Natural killer cell (primary cell): ENCODE results near the gene C20orf144. TPM values are rescaled to one million over a fixed set of nuclear protein-coding genes. Genes with fewer than 3 reads are reported as not detected.

ENCODE experiments used
- ATAC-seq, 3 donors: fragments of 150-1000 bp in 2 of 3; fragments of 200-7000 bp in 1 of 3; cut with Tn5 transposase; 1 replicate in 1 of 3; 2 replicates in 2 of 3; pipeline ENCODE4 v1.10.0; 2021; ENCODE audit warnings: mild to moderate bottlenecking in 2 of 3, moderate library complexity in 2 of 3
- DNase-seq, 2 donors: peaks; one replicate each; pipeline versions ENCODE4 v3.0.0 to v3.0.0-alpha.2; 2013 to 2021; ENCODE audit warnings: mixed read lengths in 1 of 2
- H3K27ac ChIP-seq: one replicate; pipeline ENCODE4 v1.5.1; 2013; ENCODE audit warnings: mild to moderate bottlenecking, low read length
- H3K27me3 ChIP-seq: one replicate; pipeline ENCODE4 v1.6.1; 2013; ENCODE audit warnings: low read length; ENCODE audit not compliant: control insufficient read depth, insufficient read depth
- H3K36me3 ChIP-seq: one replicate; pipeline ENCODE4 v1.6.1; 2013; ENCODE audit warnings: low read length; ENCODE audit not compliant: control insufficient read depth, insufficient read depth
- H3K4me1 ChIP-seq: one replicate; pipeline ENCODE4 v1.6.1; 2013; ENCODE audit warnings: low read length; ENCODE audit not compliant: control insufficient read depth, insufficient read depth
- H3K4me3 ChIP-seq: one replicate; pipeline ENCODE4 v1.5.1; 2013; ENCODE audit warnings: low read length
- H3K9me3 ChIP-seq: one replicate; pipeline ENCODE4 v1.6.1; 2013; ENCODE audit warnings: low read length; ENCODE audit not compliant: control insufficient read depth, insufficient read depth
- H3K27ac Mint-ChIP-seq, 2 donors: one replicate each; pipeline ENCODE4 v1.8.0; 2022; ENCODE audit warnings: mild to moderate bottlenecking in 2 of 2, mixed read lengths in 2 of 2, moderate library complexity in 1 of 2
- H3K27me3 Mint-ChIP-seq, 2 donors: one replicate each; pipeline ENCODE4 v1.8.0; 2022; ENCODE audit warnings: low read depth in 2 of 2, mixed read lengths in 2 of 2
- H3K36me3 Mint-ChIP-seq: one replicate; pipeline ENCODE4 v1.8.0; 2022; ENCODE audit warnings: mixed read lengths
- H3K4me1 Mint-ChIP-seq, 2 donors: one replicate each; pipeline ENCODE4 v1.8.0; 2022; ENCODE audit warnings: mixed read lengths in 2 of 2
- H3K4me3 Mint-ChIP-seq: one replicate; pipeline ENCODE4 v1.8.0; 2022; ENCODE audit warnings: mild to moderate bottlenecking, moderate library complexity, mixed read lengths
- H3K9me3 Mint-ChIP-seq, 2 donors: one replicate each; pipeline ENCODE4 v1.8.0; 2022; ENCODE audit warnings: mixed read lengths in 2 of 2
- CTCF ChIP-seq: fragments of 200-600 bp; IDR thresholded peaks from one replicate; pipeline ENCODE4 v1.8.0; 2022; ENCODE audit warnings: antibody characterized with exemption
- WGBS: methylation state at CpG from one replicate; pipeline ENCODE4 v1.1.7; 2013; ENCODE audit warnings: missing lambda C conversion rate; ENCODE audit not compliant: insufficient coverage; 5-methylcytosine and 5-hydroxymethylcytosine counted together
- intact Hi-C: fragments of 100-400 bp; cut with micrococcal nuclease; formaldehyde crosslinking; loops from one replicate; pipeline ENCODE4 v1.14.2; 2022
- total RNA-seq, 4 donors: library from RNA; stranded (reverse); fragments of 120-200 nt in 1 of 4; gene quantifications; one replicate each; pipeline versions ENCODE4 v1.2.3 to v1.2.4, GENCODE V29; 2013 to 2022

C20orf144 gene
- total RNA-seq, 3 donors from 2014 or later (not counting 1 experiment from before 2014, with no cell fraction given): 0.25 to 0.41 (median 0.33) TPM

DNA sequence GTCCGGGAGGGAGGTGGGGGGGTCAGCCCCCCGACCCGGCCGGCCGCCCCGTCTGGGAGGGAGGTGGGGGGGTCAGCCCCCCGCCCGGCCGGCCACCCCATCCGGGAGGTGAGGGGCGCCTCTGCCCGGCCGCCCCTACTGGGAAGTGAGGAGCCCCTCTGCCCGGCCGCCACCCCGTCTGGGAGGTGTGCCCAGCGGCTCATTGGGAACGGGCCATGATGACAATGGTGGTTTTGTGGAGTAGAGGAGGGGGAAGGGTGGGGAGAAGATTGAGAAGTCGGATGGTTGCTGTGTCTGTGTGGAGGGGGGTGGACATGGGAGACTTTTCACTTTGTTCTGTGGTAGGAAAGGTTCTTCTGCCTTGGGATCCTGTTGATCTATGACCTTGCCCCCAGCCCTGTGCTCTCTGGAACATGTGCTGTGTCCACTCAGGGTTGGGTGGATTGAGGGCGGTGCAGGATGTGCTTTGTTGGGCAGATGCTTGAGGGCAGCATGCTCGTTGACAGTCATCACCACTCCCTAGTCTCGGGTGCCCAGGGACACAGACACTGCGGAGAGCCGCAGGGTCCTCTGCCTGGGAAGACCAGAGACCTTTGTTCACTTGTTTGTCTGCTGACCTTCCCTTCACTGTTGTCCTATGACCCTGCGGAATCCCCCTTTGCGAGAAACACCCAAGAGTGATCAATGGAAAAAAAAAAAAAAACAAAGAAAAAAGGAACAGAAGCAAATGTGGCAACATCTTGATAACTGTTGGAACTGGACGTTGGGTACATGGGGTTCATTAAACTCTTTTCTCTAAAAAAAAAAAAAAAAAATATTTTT lies 39.7 kb downstream of the C20orf144 start:
- WGBS: 96% methylated on average over 26 of the region's 27 CpGs
- DNase-seq: no peak
- TF ChIP-seq CTCF: no peak

GRCh38 chr20:33702861-33703260 lies 40.7 kb downstream of the C20orf144 start:
- Histone ChIP-seq H3K4me3 (no peak overlapping the region), H3K27ac (no peak overlapping the region), H3K9me3 (no peaks in the 10 kb centered on the region), H3K4me1 (no peaks in the 10 kb centered on the region), H3K27me3 (no peaks in the 10 kb centered on the region), H3K36me3 (peaks cover 6% of the 10 kb centered on the region)
- Mint-ChIP-seq H3K9me3 (no peaks in the 10 kb centered on the region), H3K4me1 (no peaks in the 10 kb centered on the region), H3K4me3 (no peak overlapping the region), H3K27me3 (no peaks in the 10 kb centered on the region), H3K36me3 (no peaks in the 10 kb centered on the region), H3K27ac (no peak overlapping the region)
- no peak for DNase-seq
- WGBS: 76% methylated on average over 5 of the region's 5 CpGs
- no peak for ATAC-seq
- no peak for TF ChIP-seq CTCF
- intact Hi-C loops: no loop called here

More for the DNA sequence above, 39.7 kb downstream of the C20orf144 start:
- Mint-ChIP-seq H3K27me3 (no peaks in the 10 kb centered on the region), H3K4me1 (no peaks in the 10 kb centered on the region), H3K36me3 (no peaks in the 10 kb centered on the region), H3K4me3 (no peak overlapping the region), H3K9me3 (no peaks in the 10 kb centered on the region), H3K27ac (no peak overlapping the region)
- Histone ChIP-seq H3K27me3 (no peaks in the 10 kb centered on the region), H3K4me1 (no peaks in the 10 kb centered on the region), H3K27ac (no peak overlapping the region), H3K9me3 (no peaks in the 10 kb centered on the region), H3K36me3 (no peaks in the 10 kb centered on the region), H3K4me3 (no peak overlapping the region)
- intact Hi-C loops: no loop called here
- no peak for ATAC-seq

DNA sequence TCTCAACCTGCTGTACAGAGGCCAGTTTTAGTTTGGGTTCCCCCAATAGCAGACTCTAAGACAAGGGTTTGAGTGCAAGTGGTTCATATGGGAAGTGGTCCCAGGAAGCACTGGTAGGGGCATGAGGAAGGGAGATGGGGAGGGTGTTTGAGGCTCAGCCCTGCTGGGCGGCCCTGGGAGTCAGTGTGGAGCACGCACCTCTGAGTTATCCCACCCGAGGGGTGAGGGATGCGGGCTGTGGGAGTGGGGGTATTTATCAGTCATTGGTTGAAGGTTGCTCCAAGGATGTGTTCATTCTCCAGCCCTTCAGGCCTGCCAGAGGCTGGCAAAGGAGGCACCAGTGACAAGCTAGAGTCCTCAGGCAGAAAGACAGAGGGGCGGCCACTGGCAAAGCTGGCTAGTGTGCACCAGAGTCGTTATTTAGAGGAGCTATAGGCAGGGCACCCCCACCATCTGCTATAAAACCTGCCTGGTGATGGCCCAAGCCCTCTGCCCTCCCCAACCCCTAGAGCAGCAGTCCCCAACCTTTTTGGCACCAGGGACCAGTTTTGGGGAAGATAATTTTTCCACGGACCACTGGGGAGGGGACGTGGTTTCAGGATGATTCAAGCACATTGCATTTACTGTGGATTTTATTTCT lies 41.5 kb downstream of the C20orf144 start:
- H3K36me3 ChIP-seq: peaks cover 6% of the 10 kb centered on the region
- H3K4me1 ChIP-seq: no peaks in the 10 kb centered on the region
- 97% methylated on average over 6 of the region's 8 CpGs for WGBS
- H3K27ac Mint-ChIP-seq: no peak overlapping the region
- ATAC-seq: no peak
- intact Hi-C loops: no loop called here
- no peak overlapping the region for H3K4me3 ChIP-seq
- no peaks in the 10 kb centered on the region for H3K36me3 Mint-ChIP-seq
- no peaks in the 10 kb centered on the region for H3K27me3 ChIP-seq
- no peaks in the 10 kb centered on the region for H3K27me3 Mint-ChIP-seq
- no peaks in the 10 kb centered on the region for H3K9me3 ChIP-seq
- no peak overlapping the region for H3K27ac ChIP-seq
- H3K9me3 Mint-ChIP-seq: no peaks in the 10 kb centered on the region
- no peak overlapping the region for H3K4me3 Mint-ChIP-seq
- TF ChIP-seq CTCF: no peak
- no peak for DNase-seq
- H3K4me1 Mint-ChIP-seq: no peaks in the 10 kb centered on the region
